IMR-90 (cell line): ENCODE measurements around the gene C7orf33. TPM values are rescaled to one million over a fixed set of nuclear protein-coding genes. Genes with fewer than 3 reads are reported as not detected.

Source experiments
- ATAC-seq: fragments of 200-7000 bp; cut with Tn5 transposase; 2 replicates; pipeline ENCODE4 v1.9.1; 2020; ENCODE audit warnings: low read depth, mild to moderate bottlenecking, moderate library complexity
- BruUV-seq: library from RNA; stranded (reverse); fragments of 400-500 nt; replicated peaks from 2 replicates; lab custom pipeline; 2021; lab: Mats Ljungman, UMichigan
- CTCF ChIA-PET: fragments of 300-600 bp; formaldehyde crosslinking; extraction: SDS; loops from one replicate; lab custom pipeline; 2021; ENCODE audit warnings: antibody characterized with exemption; lab: Yijun Ruan, JAX
- POLR2A ChIA-PET: fragments of 300-600 bp; sonication (Branson Sonifier 250); formaldehyde crosslinking; loops from one replicate; lab custom pipeline; 2022; ENCODE audit warnings: antibody characterized with exemption; ENCODE audit not compliant: unreplicated experiment; lab: Charles Lee
- DNase-seq: peaks from one replicate; pipeline ENCODE4 v3.0.0; 2013
- H2AFZ ChIP-seq: replicated peaks from 2 replicates; pipeline ENCODE3; 2013; ENCODE audit warnings: low read length, mild to moderate bottlenecking; ENCODE audit not compliant: poor library complexity
- H2AK5ac ChIP-seq: 2 replicates; pipeline ENCODE4 v1.6.1; 2013; ENCODE audit warnings: low read depth, low read length, inconsistent platforms
- H2AK9ac ChIP-seq: replicated peaks from 2 replicates; pipeline ENCODE3; 2013; ENCODE audit warnings: mild to moderate bottlenecking, low read depth, low read length, moderate library complexity; ENCODE audit not compliant: poor library complexity
- H2BK120ac ChIP-seq: 2 replicates; pipeline ENCODE4 v1.6.1; 2013; ENCODE audit warnings: low read depth, low read length, inconsistent platforms
- H2BK15ac ChIP-seq: 3 replicates; pipeline ENCODE4 v1.6.1; 2013; ENCODE audit warnings: low read depth, low read length, inconsistent platforms
- H2BK20ac ChIP-seq: 2 replicates; pipeline ENCODE4 v1.6.1; 2013; ENCODE audit warnings: low read depth, mild to moderate bottlenecking, inconsistent platforms, low read length, moderate library complexity
- H2BK5ac ChIP-seq: 2 replicates; pipeline ENCODE4 v1.6.1; 2013; ENCODE audit warnings: mild to moderate bottlenecking, low read depth, low read length, inconsistent platforms; ENCODE audit not compliant: poor library complexity, severe bottlenecking
- H3K14ac ChIP-seq: replicated peaks from 2 replicates; pipeline ENCODE4 v1.6.1; 2013; ENCODE audit warnings: low read depth, low read length, inconsistent platforms
- H3K18ac ChIP-seq: 2 replicates; pipeline ENCODE4 v1.6.1; 2013; ENCODE audit warnings: low read depth, low read length, control low read depth
- H3K23ac ChIP-seq: 2 replicates; pipeline ENCODE4 v1.6.1; 2013; ENCODE audit warnings: low read depth, low read length, inconsistent platforms
- H3K27ac ChIP-seq: 2 replicates; pipeline ENCODE4 v1.5.1; 2013; ENCODE audit warnings: mild to moderate bottlenecking, control low read depth, low read length; ENCODE audit not compliant: insufficient read depth
- H3K27me3 ChIP-seq: 2 replicates; pipeline ENCODE4 v1.6.1; 2013; ENCODE audit warnings: low read length; ENCODE audit not compliant: control insufficient read depth, insufficient read depth
- H3K36me3 ChIP-seq: 2 replicates; pipeline ENCODE4 v1.6.1; 2013; ENCODE audit warnings: low read length, mixed read lengths; ENCODE audit not compliant: control insufficient read depth, insufficient read depth
- H3K4ac ChIP-seq: 2 replicates; pipeline ENCODE4 v1.6.1; 2013; ENCODE audit warnings: low read depth, low read length, inconsistent platforms
- H3K4me1 ChIP-seq: 2 replicates; pipeline ENCODE4 v1.6.1; 2013; ENCODE audit warnings: low read length, mixed read lengths; ENCODE audit not compliant: control insufficient read depth, insufficient read depth
- H3K4me2 ChIP-seq: 2 replicates; pipeline ENCODE4 v1.6.1; 2013; ENCODE audit warnings: low read depth, mild to moderate bottlenecking, control low read depth, low read length, moderate library complexity
- H3K4me3 ChIP-seq: 2 replicates; pipeline ENCODE4 v1.5.1; 2013; ENCODE audit warnings: low read depth, mild to moderate bottlenecking, control low read depth, low read length, moderate library complexity; ENCODE audit not compliant: insufficient read depth
- H3K56ac ChIP-seq: 2 replicates; pipeline ENCODE4 v1.6.1; 2013; ENCODE audit warnings: low read length, inconsistent platforms; ENCODE audit not compliant: insufficient read depth; ENCODE audit errors: extremely low read depth
- H3K79me1 ChIP-seq, 2 experiments: 2 replicates each; pipeline ENCODE4 v1.6.1; 2013; ENCODE audit warnings: low read length in 2 of 2, inconsistent platforms in 1 of 2, low read depth in 1 of 2
- H3K9ac ChIP-seq: 2 replicates; pipeline ENCODE4 v1.6.1; 2013; ENCODE audit warnings: low read depth, low read length, control low read depth
- H3K9me1 ChIP-seq: 2 replicates; pipeline ENCODE4 v1.6.1; 2013; ENCODE audit warnings: low read length, inconsistent platforms; ENCODE audit not compliant: insufficient read depth
- H3K9me3 ChIP-seq: 2 replicates; pipeline ENCODE4 v1.6.1; 2013; ENCODE audit warnings: low read length; ENCODE audit not compliant: control insufficient read depth, insufficient read depth
- H4K20me1 ChIP-seq: 2 replicates; pipeline ENCODE4 v1.6.1; 2013; ENCODE audit warnings: low read length, inconsistent platforms; ENCODE audit not compliant: insufficient read depth
- H4K5ac ChIP-seq: 2 replicates; pipeline ENCODE4 v1.6.1; 2013; ENCODE audit warnings: mild to moderate bottlenecking, low read depth, low read length, control low read depth
- H4K8ac ChIP-seq, 2 experiments: 2 replicates each; pipeline ENCODE4 v1.6.1; 2013; ENCODE audit warnings: low read depth in 2 of 2, low read length in 2 of 2, control low read depth in 1 of 2, inconsistent platforms in 1 of 2
- H4K91ac ChIP-seq: 2 replicates; pipeline ENCODE4 v1.6.1; 2013; ENCODE audit warnings: low read depth, low read length, inconsistent platforms; ENCODE audit not compliant: insufficient read depth
- CEBPB ChIP-seq: IDR thresholded peaks from 2 replicates; pipeline ENCODE4 v1.6.1; 2012; ENCODE audit warnings: low read depth, low read length, improper control_type of control experiment
- CTCF ChIP-seq: conservative IDR thresholded peaks from 2 replicates; pipeline ENCODE4 v1.5.1; 2012; ENCODE audit warnings: mild to moderate bottlenecking, low read depth, low read length, improper control_type of control experiment
- ELK1 ChIP-seq: fragments of 150-350 bp; IDR thresholded peaks from 2 replicates; pipeline ENCODE4 v1.6.1; 2016; ENCODE audit warnings: low read depth, mild to moderate bottlenecking, low read length, moderate library complexity, borderline replicate concordance
- FOS ChIP-seq: fragments of 150-350 bp; IDR thresholded peaks from 2 replicates; pipeline ENCODE4 v1.6.1; 2016; ENCODE audit warnings: low read depth, low read length
- MAZ ChIP-seq: IDR thresholded peaks from 2 replicates; pipeline ENCODE4 v1.6.1; 2012; ENCODE audit warnings: low read depth, mild to moderate bottlenecking, low read length, improper control_type of control experiment, moderate library complexity, borderline replicate concordance
- MXI1 ChIP-seq: IDR thresholded peaks from 2 replicates; pipeline ENCODE4 v1.6.1; 2012; ENCODE audit warnings: low read depth, mild to moderate bottlenecking, low read length, moderate library complexity, borderline replicate concordance
- POLR2A ChIP-seq: IDR thresholded peaks from 2 replicates; pipeline ENCODE4 v1.6.1; 2012; ENCODE audit warnings: mild to moderate bottlenecking, low read depth, low read length
- RAD21 ChIP-seq: IDR thresholded peaks from 2 replicates; pipeline ENCODE4 v1.6.1; 2012; ENCODE audit warnings: low read length, improper control_type of control experiment
- RCOR1 ChIP-seq: IDR thresholded peaks from 2 replicates; pipeline ENCODE4 v1.6.1; 2012; ENCODE audit warnings: mild to moderate bottlenecking, low read length, improper control_type of control experiment; ENCODE audit not compliant: insufficient replicate concordance
- RFX5 ChIP-seq: IDR thresholded peaks from 2 replicates; pipeline ENCODE4 v1.8.0; 2012; ENCODE audit warnings: low read depth, mild to moderate bottlenecking, low read length, moderate library complexity
- USF2 ChIP-seq: fragments of 150-350 bp; IDR thresholded peaks from 2 replicates; pipeline ENCODE4 v1.6.1; 2017; ENCODE audit warnings: mild to moderate bottlenecking, antibody characterized with exemption, low read length, low read depth
- WGBS, 2 experiments: methylation state at CpG; one replicate each; pipeline versions ENCODE4 v1.1.5 to v1.1.7; 2013; ENCODE audit warnings: missing lambda C conversion rate in 2 of 2; ENCODE audit not compliant: insufficient read length in 1 of 2; ENCODE audit errors: extremely low coverage in 2 of 2; 5-methylcytosine and 5-hydroxymethylcytosine counted together
- dilution Hi-C: fragments of 300-500 bp; cut with HindIII; formaldehyde crosslinking; loops from one replicate; pipeline ENCODE4 v1.14.3; 2018; ENCODE audit warnings: low sequenced_read_pairs; ENCODE audit not compliant: unreplicated experiment
- in situ Hi-C: fragments of 300-500 bp; cut with MboI; formaldehyde crosslinking; loops from 3 replicates; pipeline ENCODE4 v1.14.3; 2019; ENCODE audit warnings: low sequenced_read_pairs, inconsistent platforms, mixed read lengths
- intact Hi-C: fragments of 100-400 bp; cut with micrococcal nuclease; formaldehyde crosslinking; loops from 2 replicates; pipeline ENCODE4 v1.10.0; 2022
- polyA plus RNA-seq, 3 experiments: library from polyadenylated mRNA; depleted of rRNA; stranded (reverse); fragments of >200 nt; gene quantifications; 2 replicates each; pipeline ENCODE4 v1.2.3, GENCODE V29; 2012; ENCODE audit warnings: low replicate concordance in 1 of 3
- total RNA-seq: library from RNA; depleted of rRNA; stranded (reverse); fragments of >200 nt; gene quantifications from 2 replicates; pipeline ENCODE4 v1.2.3, GENCODE V29; 2012

C7orf33 gene
- total and polyA plus RNA-seq, 2 of the 4 experiments (the other 2 are of a cell fraction), result not detected

GRCh38 chr7:148589640-148590039, 926 bp upstream of the C7orf33 start:
- CTCF ChIA-PET, result no interaction called here

More at GRCh38 chr7:148589640-148590039, 926 bp upstream of the C7orf33 start:
- Histone ChIP-seq H3K4me2 (no peak overlapping the region), H2BK5ac (no peak overlapping the region), H3K27me3 (peaks cover 7% of the 10 kb centered on the region), H3K9ac (no peak overlapping the region), H3K4ac (no peak overlapping the region), H3K79me1 (no peaks in the 10 kb centered on the region), H3K36me3 (no peaks in the 10 kb centered on the region), H3K27ac (no peak overlapping the region), H3K4me3 (no peak overlapping the region), H3K18ac (no peak overlapping the region), H2AFZ (no peak overlapping the region), H3K14ac (no peak overlapping the region), H2AK5ac (no peak overlapping the region), H4K20me1 (no peaks in the 10 kb centered on the region), H2BK15ac (no peak overlapping the region), H4K8ac (no peak overlapping the region), H3K9me1 (no peaks in the 10 kb centered on the region), H2AK9ac (no peak overlapping the region), H3K56ac (no peak overlapping the region), H2BK120ac (no peak overlapping the region), H3K23ac (no peak overlapping the region), H4K5ac (no peak overlapping the region), H3K4me1 (no peaks in the 10 kb centered on the region), H2BK20ac (no peak overlapping the region), H4K91ac (no peak overlapping the region), H3K9me3 (no peaks in the 10 kb centered on the region)
- no peak for TF ChIP-seq RFX5
- TF ChIP-seq USF2, result no peak
- no peak for TF ChIP-seq CTCF
- no peak for TF ChIP-seq CEBPB
- TF ChIP-seq FOS, result no peak
- no peak for TF ChIP-seq ELK1
- no peak for TF ChIP-seq MXI1
- no peak for TF ChIP-seq MAZ
- no peak for TF ChIP-seq RAD21
- TF ChIP-seq RCOR1, result no peak
- no peak for TF ChIP-seq POLR2A
- POLR2A ChIA-PET, result no interaction called here
- DNase-seq (no peak), ATAC-seq (no peak)
- BruUV-seq, result no TSS peak
- dilution Hi-C loops (no loop called here), intact Hi-C loops (no loop called here), in situ Hi-C loops (no loop called here)
- WGBS, 2 experiments, result no CpG with 5 or more reads among the region's 3 CpGs
